ENCODE results near the gene ERH. TPM values are rescaled to one million over a fixed set of nuclear protein-coding genes. Genes with fewer than 3 reads are reported as not detected.
"Not testable (repeated sequence)": the region's sequence is repeated elsewhere in the genome, so short reads cannot be mapped to it uniquely, and the experiment has no call there.

The ERH gene
- 115 and 150 TPM in 2 replicates for total RNA-seq (2014; rRNA removed; shearing (Covaris generic))

DNA sequence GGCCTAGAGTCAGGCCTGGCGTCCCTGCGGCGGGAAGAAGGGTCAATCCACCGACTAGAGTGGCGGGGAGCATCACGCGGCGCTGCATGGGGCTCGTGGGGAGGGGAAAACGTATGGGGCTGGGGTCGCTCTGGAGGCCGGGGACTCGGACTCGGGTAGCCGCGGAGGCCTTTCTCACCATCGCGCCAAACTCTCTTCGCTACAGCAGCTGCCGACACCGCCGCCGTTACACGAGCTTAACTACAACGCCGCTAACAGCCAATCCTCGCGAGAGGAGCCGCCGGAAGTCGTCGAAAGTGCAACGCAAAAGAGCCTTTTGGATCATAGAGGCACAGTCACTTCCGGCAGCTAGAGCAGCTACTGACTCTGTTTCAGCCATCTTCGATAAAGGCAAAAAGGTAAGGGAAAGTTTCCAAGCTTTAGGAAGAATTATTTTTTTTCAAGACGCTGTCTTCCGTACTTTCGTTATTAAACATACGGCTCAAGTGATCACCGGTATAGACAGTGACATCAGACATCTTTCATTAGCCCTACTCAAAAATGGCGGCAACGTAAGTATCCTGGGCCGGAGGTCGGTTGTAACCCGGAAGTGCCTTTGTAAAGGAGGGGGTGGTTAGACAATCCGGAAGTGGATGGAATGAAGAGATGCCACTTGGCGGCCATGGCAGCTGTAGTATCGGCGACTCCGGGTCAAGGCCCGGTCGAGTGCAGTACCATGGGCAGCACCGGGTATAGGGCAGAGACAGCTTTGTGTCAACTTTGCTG is at the start of gene ERH, which contains the start of gene SLC39A9:
Gene ERH, minus strand, starts transcription at position 247 of the 765 bp plus-strand sequence. Its CDS starts 66 bp downstream, at position 181.
Gene SLC39A9, plus strand, starts transcription at position 640 of the 765 bp plus-strand sequence. CDS start 678 bp downstream, outside the sequence.
- Histone ChIP-seq H3K4me3 (peak within 1 kb of the TSS; percentile 65), H3K9me3 (replicated peaks) (no peaks in the 10 kb centered on the region), H3K4me1 (replicated peaks) (peaks cover 18% of the 10 kb centered on the region), H3K27ac (peak within 1 kb of the TSS; percentile 98), H3K27me3 (replicated peaks) (no peaks in the 10 kb centered on the region), H3K36me3 (peaks cover 55% of the 10 kb centered on the region)
- DNase-seq (ENCODE audit: low read depth in 1 of 2, low spot score in 2 of 2) = peak; percentile 94 to 98

DNA sequence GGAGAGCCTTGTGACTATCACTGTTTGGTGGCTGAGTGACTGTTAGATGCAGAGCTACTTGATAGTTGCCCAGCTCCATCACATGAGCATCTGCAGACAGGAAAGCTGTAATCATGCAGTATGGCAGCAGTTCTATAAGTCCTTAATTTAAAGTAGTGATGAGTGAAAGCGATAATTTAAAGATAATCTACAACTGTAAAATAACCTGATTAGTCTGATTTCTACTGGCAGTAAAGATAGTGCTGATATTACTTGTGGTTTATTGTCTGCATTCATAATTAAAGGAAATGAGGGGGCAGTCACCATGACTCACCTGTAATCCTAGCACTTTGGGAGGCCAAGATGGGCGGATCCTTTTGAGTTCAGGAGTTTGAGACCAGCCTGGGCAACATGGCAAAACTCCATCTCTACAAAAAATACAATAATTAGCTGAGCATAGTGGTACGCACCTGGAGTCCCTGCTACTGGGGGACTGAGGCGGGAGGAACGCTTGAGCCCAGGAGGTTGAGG is 45.3 kb upstream of the ERH start:
- H3K36me3 ChIP-seq = peaks cover 13% of the 10 kb centered on the region; the same call in 1 of the 2 replicates
- H3K4me1 ChIP-seq (replicated peaks) = no peaks in the 10 kb centered on the region
- no peaks in the 10 kb centered on the region for H3K9me3 ChIP-seq (replicated peaks)
- H3K4me3 ChIP-seq = no peak overlapping the region
- no peaks in the 10 kb centered on the region for H3K27me3 ChIP-seq (replicated peaks)
- H3K27ac ChIP-seq = no peak overlapping the region
- no peak for DNase-seq (ENCODE audit: low read depth in 1 of 2, low spot score in 2 of 2)

DNA sequence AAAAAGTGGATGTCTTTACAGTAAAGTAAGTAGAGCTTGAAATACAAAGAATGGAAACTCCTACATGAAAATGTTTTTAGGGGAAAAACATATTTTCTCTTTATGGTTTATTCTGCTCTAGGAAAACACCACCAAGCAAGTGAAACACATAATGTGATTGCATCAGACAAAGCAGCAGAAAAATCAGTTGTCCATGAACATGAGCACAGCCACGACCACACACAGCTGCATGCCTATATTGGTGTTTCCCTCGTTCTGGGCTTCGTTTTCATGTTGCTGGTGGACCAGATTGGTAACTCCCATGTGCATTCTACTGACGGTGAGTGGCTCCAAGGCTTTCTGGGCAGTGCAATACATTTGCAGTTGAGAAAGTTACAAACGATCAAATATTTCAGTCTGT is 43.8 kb upstream of the ERH start:
- H3K27me3 ChIP-seq (replicated peaks) = no peaks in the 10 kb centered on the region
- no peak overlapping the region for H3K4me3 ChIP-seq
- H3K27ac ChIP-seq = no peak overlapping the region
- H3K36me3 ChIP-seq = peaks cover 10% of the 10 kb centered on the region; the same call in 1 of the 2 replicates
- H3K4me1 ChIP-seq (replicated peaks) = no peaks in the 10 kb centered on the region
- H3K9me3 ChIP-seq (replicated peaks) = no peaks in the 10 kb centered on the region
- no peak for DNase-seq (ENCODE audit: low read depth in 1 of 2, low spot score in 2 of 2)

DNA sequence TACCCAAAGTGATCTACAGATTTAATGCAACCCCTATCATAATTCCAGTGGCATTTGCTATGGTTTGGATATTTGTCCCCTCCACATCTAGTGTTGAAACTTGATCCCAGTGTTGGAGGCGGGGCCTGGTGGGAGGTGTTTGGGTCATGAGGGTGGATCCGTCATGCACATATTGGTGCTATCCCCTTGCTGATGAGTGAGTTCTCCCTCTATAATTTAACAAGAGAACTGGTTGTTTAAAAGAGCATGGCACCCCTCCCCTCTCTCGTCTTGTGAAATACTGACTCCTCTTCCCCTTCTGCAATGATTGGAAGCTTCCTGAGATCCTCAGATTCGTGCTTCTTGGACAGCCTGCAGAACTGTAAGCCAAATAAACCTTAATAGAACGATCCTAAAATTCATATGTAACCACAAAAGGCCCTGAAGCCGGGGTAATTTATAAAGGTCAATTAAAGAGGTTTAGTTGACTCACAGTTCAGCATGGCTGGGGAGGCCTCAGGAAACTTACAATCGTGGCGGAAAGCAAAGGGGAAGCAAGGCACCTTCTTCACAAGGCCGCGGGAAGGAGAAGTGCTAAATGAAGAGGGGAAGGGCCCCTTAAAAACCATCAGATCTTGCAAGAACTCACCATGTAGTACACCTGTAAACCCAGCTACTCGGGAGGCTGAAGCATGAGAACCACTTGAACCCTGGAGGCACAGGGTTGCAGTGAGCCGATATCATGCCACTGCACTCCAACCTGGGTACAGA is 41.6 kb upstream of the ERH start:
- Histone ChIP-seq H3K4me3 (no peak overlapping the region), H3K4me1 (replicated peaks) (no peaks in the 10 kb centered on the region), H3K27me3 (replicated peaks) (no peaks in the 10 kb centered on the region), H3K9me3 (replicated peaks) (no peaks in the 10 kb centered on the region), H3K36me3 (peaks cover 10% of the 10 kb centered on the region; the same call in 1 of the 2 replicates), H3K27ac (no peak overlapping the region)
- DNase-seq (ENCODE audit: low read depth in 1 of 2, low spot score in 2 of 2) = no peak

DNA sequence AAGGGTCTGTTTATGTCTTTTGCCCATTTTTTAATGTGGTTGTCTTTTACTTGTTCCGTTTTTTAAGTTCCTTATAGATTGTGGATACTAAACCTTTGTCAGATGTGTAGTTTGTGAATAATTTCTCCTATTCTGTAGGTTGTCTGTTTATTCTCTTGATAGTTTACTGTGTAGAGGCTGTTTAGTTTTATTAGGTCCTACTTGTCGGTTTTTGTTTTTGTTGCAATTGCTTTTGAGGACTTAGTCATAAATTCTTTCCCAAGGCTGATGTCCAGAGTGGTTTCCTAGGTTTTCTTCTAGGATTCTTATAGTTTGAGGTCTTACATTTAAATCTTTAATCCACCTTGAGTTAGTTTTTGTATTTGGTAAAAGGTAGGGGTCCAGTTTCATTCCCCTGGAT is 34.3 kb upstream of the ERH start:
- H3K9me3 ChIP-seq (replicated peaks) = no peaks in the 10 kb centered on the region
- H3K27me3 ChIP-seq (replicated peaks) = no peaks in the 10 kb centered on the region
- no peak for DNase-seq (ENCODE audit: low read depth in 1 of 2, low spot score in 2 of 2)
- H3K4me3 ChIP-seq = no peak overlapping the region
- peaks cover 8% of the 10 kb centered on the region for H3K4me1 ChIP-seq (replicated peaks)
- no peak overlapping the region for H3K27ac ChIP-seq
- H3K36me3 ChIP-seq = no peaks in the 10 kb centered on the region

DNA sequence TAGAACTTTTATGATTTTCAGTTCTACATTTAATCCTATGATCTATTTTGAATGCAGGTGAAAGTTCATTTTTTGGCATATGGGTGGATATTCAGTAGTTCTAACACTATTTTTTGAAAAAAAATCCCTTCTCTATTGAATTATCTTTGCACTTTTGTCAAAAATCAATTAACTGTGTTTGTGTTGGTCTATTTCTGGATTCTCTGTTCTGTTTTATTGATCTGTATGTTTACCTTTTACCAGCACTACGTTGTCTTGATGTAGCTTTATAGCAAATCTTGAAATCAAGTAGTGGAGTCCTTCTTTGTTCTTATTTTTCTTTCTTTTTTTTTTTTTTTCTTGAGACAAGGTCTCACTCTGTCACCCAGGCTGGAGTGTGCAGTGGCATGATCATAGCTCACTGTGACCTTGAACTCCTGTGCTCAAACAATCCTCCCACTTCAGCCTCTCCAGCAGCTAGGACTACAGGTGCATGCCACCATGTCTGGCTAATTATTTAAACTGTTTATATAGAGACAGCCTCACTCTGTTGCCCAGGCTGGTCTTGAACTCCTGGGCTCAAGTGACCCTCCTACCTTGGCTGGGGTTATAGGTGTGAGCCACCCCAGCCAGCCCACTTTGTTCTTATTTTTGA is 32.3 kb upstream of the ERH start:
- H3K27me3 ChIP-seq (replicated peaks) = no peaks in the 10 kb centered on the region
- peaks cover 8% of the 10 kb centered on the region for H3K4me1 ChIP-seq (replicated peaks)
- no peak overlapping the region for H3K27ac ChIP-seq
- no peak for DNase-seq (ENCODE audit: low read depth in 1 of 2, low spot score in 2 of 2)
- H3K4me3 ChIP-seq = no peak overlapping the region
- H3K9me3 ChIP-seq (replicated peaks) = no peaks in the 10 kb centered on the region
- peaks cover 12% of the 10 kb centered on the region for H3K36me3 ChIP-seq

DNA sequence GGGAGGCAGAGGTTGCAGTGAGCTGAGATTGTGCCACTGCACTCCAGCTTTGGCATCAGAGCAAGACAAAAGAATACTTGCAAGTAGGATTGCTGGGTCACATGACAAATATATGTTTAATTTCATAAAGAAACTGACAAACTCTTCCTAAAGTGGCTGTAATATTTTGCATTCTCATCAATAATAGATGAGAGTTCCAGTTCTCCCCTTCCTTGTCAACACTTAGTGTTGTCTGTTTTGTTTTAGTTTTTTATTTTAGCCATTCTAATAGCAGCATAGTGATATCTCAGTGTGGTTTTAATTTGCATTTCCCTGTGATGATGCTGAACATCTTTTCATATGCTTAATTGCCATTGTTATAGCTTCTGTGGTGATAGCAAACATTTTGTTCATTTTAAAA is 31.5 kb upstream of the ERH start:
- Histone ChIP-seq H3K27ac (no peak overlapping the region), H3K36me3 (peaks cover 19% of the 10 kb centered on the region), H3K9me3 (replicated peaks) (no peaks in the 10 kb centered on the region), H3K4me3 (no peak overlapping the region), H3K4me1 (replicated peaks) (peaks cover 13% of the 10 kb centered on the region), H3K27me3 (replicated peaks) (no peaks in the 10 kb centered on the region)
- DNase-seq (ENCODE audit: low read depth in 1 of 2, low spot score in 2 of 2) = no peak

DNA sequence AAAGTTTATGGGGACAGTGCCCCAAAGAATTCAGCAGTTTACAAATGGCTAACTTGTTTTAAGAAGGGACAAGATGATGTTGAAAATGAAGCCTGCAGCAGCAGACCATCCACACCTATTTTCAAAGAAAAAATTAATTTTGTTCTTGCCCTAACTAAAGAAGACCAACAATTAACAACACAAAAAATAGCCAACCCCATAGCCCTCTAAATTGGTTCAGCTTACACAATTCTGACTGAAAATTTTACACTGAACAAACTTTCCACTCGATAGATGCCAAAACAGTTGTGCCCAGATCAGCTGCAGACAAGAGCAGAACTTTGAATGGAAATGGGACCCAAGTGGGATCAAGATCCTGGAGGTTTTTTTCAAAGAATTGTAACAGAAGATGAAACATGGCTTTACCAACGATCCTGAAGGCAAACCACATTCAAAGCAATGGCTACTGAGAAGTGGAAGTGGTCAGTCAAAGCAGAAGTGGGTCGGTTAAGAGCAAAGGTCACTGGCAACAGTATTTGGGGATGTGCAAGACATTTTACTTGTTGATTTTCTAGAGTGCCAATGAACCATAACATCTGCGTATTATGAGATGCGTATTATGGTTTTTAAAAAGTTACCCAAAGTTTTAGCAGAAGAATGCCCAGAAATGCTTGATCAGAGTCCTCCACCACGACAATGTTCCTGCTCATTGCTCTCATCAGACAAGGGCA is 30.3 kb upstream of the ERH start:
- Histone ChIP-seq H3K36me3 (peaks cover 24% of the 10 kb centered on the region), H3K4me3 (no peak overlapping the region), H3K9me3 (replicated peaks) (no peaks in the 10 kb centered on the region), H3K27me3 (replicated peaks) (no peaks in the 10 kb centered on the region), H3K4me1 (replicated peaks) (peaks cover 19% of the 10 kb centered on the region), H3K27ac (no peak overlapping the region)
- no peak for DNase-seq (ENCODE audit: low read depth in 1 of 2, low spot score in 2 of 2)

DNA sequence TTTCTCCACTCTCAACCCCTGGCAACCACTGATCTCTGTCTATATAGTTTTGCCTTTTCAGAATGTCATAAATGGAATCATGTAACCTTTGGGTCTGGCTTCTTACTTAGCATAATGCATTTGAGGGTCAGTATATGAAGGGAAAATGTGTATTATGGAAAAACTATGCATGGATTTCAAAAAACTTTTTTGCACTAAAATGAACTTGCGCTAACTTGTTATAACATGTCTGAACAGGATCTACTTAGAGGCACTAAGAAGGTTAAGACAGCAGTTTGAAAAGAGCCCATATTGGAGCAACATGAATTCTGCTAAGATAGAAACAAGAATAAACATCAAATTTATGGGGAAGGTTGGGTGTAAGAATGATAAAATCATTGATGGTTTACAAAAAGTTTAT is 29.5 kb upstream of the ERH start:
- no peak for DNase-seq (ENCODE audit: low read depth in 1 of 2, low spot score in 2 of 2)
- no peak overlapping the region for H3K27ac ChIP-seq
- H3K9me3 ChIP-seq (replicated peaks) = no peaks in the 10 kb centered on the region
- H3K4me3 ChIP-seq = no peak overlapping the region
- H3K4me1 ChIP-seq (replicated peaks) = peaks cover 18% of the 10 kb centered on the region
- H3K27me3 ChIP-seq (replicated peaks) = no peaks in the 10 kb centered on the region
- H3K36me3 ChIP-seq = peaks cover 24% of the 10 kb centered on the region

DNA sequence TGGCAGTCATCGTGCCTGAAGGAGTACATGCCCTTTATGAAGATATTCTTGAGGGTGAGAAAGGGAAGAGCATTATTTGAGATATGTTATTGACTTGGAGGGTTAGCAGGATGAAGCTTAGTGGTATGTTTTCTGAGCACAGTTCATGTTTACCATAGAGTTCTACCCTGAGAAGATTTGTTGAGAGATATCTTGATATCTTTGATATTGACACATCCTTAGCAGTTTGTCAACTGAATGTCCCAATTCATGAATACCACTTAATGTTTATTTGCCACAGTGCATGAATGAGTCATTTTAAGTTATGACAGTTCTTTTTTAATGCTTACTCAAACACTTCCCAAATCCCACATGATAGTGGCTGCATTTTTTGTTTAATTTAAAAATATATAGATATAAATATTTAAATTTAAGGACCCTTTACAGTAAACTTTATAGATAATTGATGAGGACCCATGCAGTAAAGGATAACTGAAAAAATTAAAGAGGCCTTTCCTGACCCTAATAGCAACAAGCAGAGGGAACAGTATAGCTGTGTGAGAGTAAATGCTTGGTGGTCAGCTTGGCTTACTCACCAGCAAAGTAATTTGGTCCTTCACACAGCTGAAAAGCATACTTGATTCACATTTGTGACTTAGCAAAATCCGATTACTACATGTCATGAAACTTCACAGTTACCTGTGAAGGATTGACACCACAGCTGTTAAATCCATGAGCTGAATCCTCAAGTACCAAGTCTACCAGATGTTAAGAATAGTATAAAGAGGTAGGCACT is 26.2 kb upstream of the ERH start:
- peak in 1 of 2 experiments; percentile 9 for DNase-seq (ENCODE audit: low read depth in 1 of 2, low spot score in 2 of 2)
- Histone ChIP-seq H3K4me3 (no peak overlapping the region), H3K9me3 (replicated peaks) (no peaks in the 10 kb centered on the region), H3K27ac (peak overlapping the region; percentile 46), H3K36me3 (peaks cover 24% of the 10 kb centered on the region), H3K4me1 (replicated peaks) (peaks cover 11% of the 10 kb centered on the region), H3K27me3 (replicated peaks) (no peaks in the 10 kb centered on the region)

DNA sequence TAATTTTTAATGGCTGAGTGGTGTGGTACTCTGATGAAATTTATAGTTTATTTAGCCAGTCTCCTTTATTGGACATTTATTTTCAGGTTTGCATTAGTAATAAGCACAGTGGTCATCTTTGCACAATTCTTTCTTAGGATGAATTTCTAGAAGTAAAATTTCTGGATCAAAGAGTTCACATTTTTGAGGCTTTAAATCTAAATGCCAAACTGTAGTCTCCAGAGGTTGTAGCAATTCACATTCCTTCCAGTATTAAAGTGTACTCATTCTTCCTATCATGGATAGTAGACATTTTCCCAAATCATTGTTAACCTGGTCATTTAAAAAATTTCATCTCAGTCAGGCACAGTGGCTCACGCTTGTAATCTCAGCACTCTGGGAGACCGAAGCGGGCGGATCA is 25.2 kb upstream of the ERH start:
- Histone ChIP-seq H3K36me3 (peaks cover 24% of the 10 kb centered on the region), H3K27me3 (replicated peaks) (no peaks in the 10 kb centered on the region), H3K4me3 (no peak overlapping the region), H3K9me3 (replicated peaks) (no peaks in the 10 kb centered on the region), H3K27ac (no peak overlapping the region), H3K4me1 (replicated peaks) (peaks cover 11% of the 10 kb centered on the region)
- DNase-seq (ENCODE audit: low read depth in 1 of 2, low spot score in 2 of 2) = no peak

DNA sequence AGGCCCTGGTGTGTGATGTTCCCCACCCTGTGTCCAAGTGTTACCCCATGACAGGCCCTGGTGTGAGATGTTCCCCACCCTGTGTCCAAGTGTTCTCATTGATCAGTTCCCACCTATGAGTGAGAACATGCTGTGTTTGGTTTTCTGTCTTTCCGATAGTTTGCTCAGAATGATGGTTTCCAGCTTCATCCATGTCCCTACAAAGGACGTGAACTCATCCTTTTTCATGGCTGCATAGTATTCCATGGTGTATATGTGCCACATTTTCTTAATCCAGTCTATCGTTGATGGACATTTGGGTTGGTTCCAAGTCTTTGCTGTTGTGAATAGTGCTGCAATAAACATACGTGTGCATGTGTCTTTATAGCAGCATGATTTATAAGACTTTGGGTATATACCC is 18.0 kb upstream of the ERH start:
- not testable (repeated sequence) for DNase-seq (ENCODE audit: low read depth in 1 of 2, low spot score in 2 of 2); H3K4me1 ChIP-seq (replicated peaks); H3K9me3 ChIP-seq (replicated peaks); H3K27ac ChIP-seq; H3K4me3 ChIP-seq; H3K27me3 ChIP-seq (replicated peaks); H3K36me3 ChIP-seq

DNA sequence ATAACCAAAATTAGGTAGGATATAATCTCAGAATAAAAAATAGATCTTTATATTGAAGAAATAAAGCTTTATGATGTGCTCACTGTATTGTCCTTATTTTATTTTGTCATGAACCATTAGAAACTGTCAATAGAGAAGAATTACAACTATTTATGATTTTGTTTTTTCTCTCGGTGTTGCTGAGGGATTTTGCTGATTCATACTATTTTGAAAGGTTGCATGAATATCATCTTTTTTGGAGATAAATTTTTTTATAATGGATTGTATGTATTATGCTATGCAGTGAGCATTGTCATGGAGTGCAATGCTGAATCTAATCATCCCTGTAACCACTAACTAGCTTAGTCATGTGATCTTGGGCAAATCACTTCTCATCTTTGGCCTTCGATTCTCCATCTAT is 15.4 kb upstream of the ERH start:
- H3K4me1 ChIP-seq (replicated peaks) = no peaks in the 10 kb centered on the region
- no peak overlapping the region for H3K27ac ChIP-seq

More for the DNA sequence above, 15.4 kb upstream of the ERH start:
- Histone ChIP-seq H3K36me3 (no peaks in the 10 kb centered on the region), H3K27me3 (replicated peaks) (no peaks in the 10 kb centered on the region), H3K9me3 (replicated peaks) (no peaks in the 10 kb centered on the region; the same call in 1 of the 2 replicates), H3K4me3 (no peak overlapping the region)
- DNase-seq (ENCODE audit: low read depth in 1 of 2, low spot score in 2 of 2) = no peak
